Endothelial cell of umbilical vein (primary cell): ENCODE measurements around the gene NATD1. TPM values are rescaled to one million over a fixed set of nuclear protein-coding genes. Genes with fewer than 3 reads are reported as not detected.

Experiments
- BruUV-seq: library from RNA; stranded (reverse); fragments of 400-500 nt; replicated peaks from 2 replicates; lab custom pipeline; 2021; lab: Mats Ljungman, UMichigan
- CTCF ChIA-PET: fragments of 300-600, 350-600 bp; sonication (Branson Sonifier 250); formaldehyde crosslinking; loops from one replicate; lab custom pipeline; 2021; ENCODE audit warnings: antibody characterized with exemption, inconsistent platforms; lab: Charles Lee
- POLR2A ChIA-PET: fragments of 300-600, 350-600 bp; sonication (Branson Sonifier 250); formaldehyde crosslinking; loops from one replicate; lab custom pipeline; 2021; ENCODE audit warnings: antibody characterized with exemption, inconsistent platforms; lab: Charles Lee
- DNase-seq: peaks from one replicate; pipeline ENCODE4 v3.0.0-alpha.2; 2011; ENCODE audit warnings: low read depth, low spot score
- FAIRE-seq: peaks from 2 replicates; lab custom pipeline; 2011; peaks lifted over from hg19 to GRCh38; lab: Jason Lieb, UNC
- H2AFZ ChIP-seq: 2 replicates; pipeline ENCODE4 v1.6.0; 2012; ENCODE audit warnings: low read depth, low read length, control low read depth, inconsistent platforms
- H3K27ac ChIP-seq: 2 replicates; pipeline ENCODE4 v1.5.1; 2011; ENCODE audit warnings: low read depth, mild to moderate bottlenecking, control low read depth, low read length, moderate library complexity; ENCODE audit not compliant: insufficient read depth
- H3K27me3 ChIP-seq, 2 experiments: 2 replicates each; pipeline versions ENCODE4 v1.6.0 to v1.6.1; 2011; ENCODE audit warnings: low read length in 2 of 2, mixed read lengths in 1 of 2; ENCODE audit not compliant: control insufficient read depth in 2 of 2, insufficient read depth in 2 of 2
- H3K36me3 ChIP-seq, 2 experiments: 2 replicates in 1 of 2; 3 replicates in 1 of 2; pipeline ENCODE4 v1.5.1; 2011; ENCODE audit warnings: low read length in 2 of 2, mild to moderate bottlenecking in 1 of 2, moderate library complexity in 1 of 2; ENCODE audit not compliant: control insufficient read depth in 2 of 2, insufficient read depth in 2 of 2; ENCODE audit errors: extremely low read depth in 1 of 2
- H3K4me1 ChIP-seq: 3 replicates; pipeline ENCODE4 v1.5.1; 2011; ENCODE audit warnings: mild to moderate bottlenecking, low read length; ENCODE audit not compliant: control insufficient read depth, insufficient read depth; ENCODE audit errors: extremely low read depth
- H3K4me2 ChIP-seq: 2 replicates; pipeline ENCODE4 v1.6.1; 2011; ENCODE audit warnings: low read length, control low read depth, mixed read lengths; ENCODE audit not compliant: insufficient read depth
- H3K4me3 ChIP-seq, 3 experiments: fragments of 200-600 bp in 1 of 3; sonication (generic), shearing (Covaris generic) in 1 of 3; replicated peaks in 1 of 3; 2 replicates each; pipeline ENCODE4 v1.5.1; 2011 to 2016; ENCODE audit warnings: control low read depth in 3 of 3, low read length in 3 of 3, mild to moderate bottlenecking in 2 of 3, inconsistent platforms in 1 of 3, low read depth in 1 of 3, moderate library complexity in 1 of 3; ENCODE audit not compliant: insufficient read depth in 1 of 3
- H3K79me2 ChIP-seq: 2 replicates; pipeline ENCODE4 v1.6.0; 2012; ENCODE audit warnings: low read length, inconsistent platforms; ENCODE audit not compliant: control insufficient read depth, insufficient read depth
- H3K9ac ChIP-seq: replicated peaks from 2 replicates; pipeline ENCODE3; 2011; ENCODE audit warnings: low read length, control low read depth; ENCODE audit not compliant: insufficient read depth; ENCODE audit errors: extremely low read depth
- H3K9me1 ChIP-seq: replicated peaks from 3 replicates; pipeline ENCODE4 v1.6.0; 2011; ENCODE audit warnings: mild to moderate bottlenecking, low read length; ENCODE audit not compliant: control insufficient read depth, insufficient read depth; ENCODE audit errors: extremely low read depth
- H3K9me3 ChIP-seq: replicated peaks from 2 replicates; pipeline ENCODE4 v1.5.1; 2012; ENCODE audit warnings: low read length, inconsistent platforms; ENCODE audit not compliant: control insufficient read depth, insufficient read depth
- H4K20me1 ChIP-seq: replicated peaks from 2 replicates; pipeline ENCODE3; 2011; ENCODE audit warnings: mild to moderate bottlenecking, low read length; ENCODE audit not compliant: control insufficient read depth, insufficient read depth; ENCODE audit errors: extremely low read depth
- EZH2 ChIP-seq: IDR thresholded peaks from 2 replicates; pipeline ENCODE4 v1.6.1; 2012; ENCODE audit warnings: borderline replicate concordance, low read depth, mild to moderate bottlenecking, moderate library complexity, low read length, inconsistent platforms; ENCODE audit not compliant: severe bottlenecking
- FOS ChIP-seq: IDR thresholded peaks from 2 replicates; pipeline ENCODE4 v1.6.1; 2011; ENCODE audit warnings: mild to moderate bottlenecking, low read length, moderate library complexity, borderline replicate concordance; ENCODE audit not compliant: insufficient read depth
- GATA2 ChIP-seq: IDR thresholded peaks from 2 replicates; pipeline ENCODE4 v1.7.0; 2011; ENCODE audit warnings: low read depth, mild to moderate bottlenecking, moderate library complexity, mixed read lengths, low read length; ENCODE audit not compliant: insufficient read length, insufficient read depth
- JUN ChIP-seq: IDR thresholded peaks from 2 replicates; pipeline ENCODE4 v1.6.1; 2011; ENCODE audit warnings: borderline replicate concordance, low read depth; ENCODE audit not compliant: insufficient read length, insufficient read depth
- MYC ChIP-seq: IDR thresholded peaks from one replicate; pipeline ENCODE4 v1.6.1; 2011; ENCODE audit warnings: mild to moderate bottlenecking, low read depth, low read length
- POLR2A ChIP-seq: IDR thresholded peaks from 2 replicates; pipeline ENCODE4 v1.6.1; 2012; ENCODE audit warnings: low read depth, mild to moderate bottlenecking, control low read depth, low read length
- POLR2AphosphoS5 ChIP-seq: IDR thresholded peaks from 2 replicates; pipeline ENCODE4 v1.6.1; 2012; ENCODE audit warnings: low read depth, mild to moderate bottlenecking, control low read depth, low read length, moderate library complexity; ENCODE audit not compliant: insufficient read depth
- dilution Hi-C: fragments of 300-500 bp; cut with MboI; formaldehyde crosslinking; loops from one replicate; pipeline ENCODE4 v1.15.0; 2019; ENCODE audit warnings: low sequenced_read_pairs; ENCODE audit not compliant: extremely low pct_ligation_motif_present
- intact Hi-C: fragments of 100-400 bp; cut with micrococcal nuclease; formaldehyde crosslinking; loops from one replicate; pipeline ENCODE4 v1.10.0; 2022
- polyA plus RNA-seq, 4 experiments: library from polyadenylated mRNA; depleted of rRNA in 3 of 4; stranded (reverse) in 3 of 4; unstranded in 1 of 4; fragments of >200 nt; gene quantifications; 2 replicates each; pipeline versions ENCODE4 v1.2.1 to v1.2.3, GENCODE V29; 2011 to 2012; ENCODE audit warnings: missing spikeins in 1 of 4
- total RNA-seq: library from RNA; stranded (reverse); gene quantifications from 2 replicates; pipeline ENCODE4 v1.2.3, GENCODE V29; 2021
- TF ChIP-seq, protein P1 (sequence below), 2 donors: IDR thresholded peaks; 1 replicate in 1 of 2; 2 replicates in 1 of 2; pipeline ENCODE4 v1.5.1; 2011; ENCODE audit warnings: low read length in 2 of 2, mild to moderate bottlenecking in 2 of 2, moderate library complexity in 2 of 2, control low read depth in 1 of 2, inconsistent platforms in 1 of 2, low read depth in 1 of 2; ENCODE audit not compliant: insufficient read depth in 1 of 2; ENCODE audit errors: extremely low read depth in 1 of 2
- TF ChIP-seq, protein P2 (sequence below): IDR thresholded peaks from 2 replicates; pipeline ENCODE4 v1.6.1; 2011; ENCODE audit not compliant: insufficient read depth, insufficient read length

The NATD1 gene
- total and polyA plus RNA-seq, 2 donors (not counting 3 experiments of a cell fraction or from before 2014, with no cell fraction given): 7.0 to 7.2 TPM

DNA sequence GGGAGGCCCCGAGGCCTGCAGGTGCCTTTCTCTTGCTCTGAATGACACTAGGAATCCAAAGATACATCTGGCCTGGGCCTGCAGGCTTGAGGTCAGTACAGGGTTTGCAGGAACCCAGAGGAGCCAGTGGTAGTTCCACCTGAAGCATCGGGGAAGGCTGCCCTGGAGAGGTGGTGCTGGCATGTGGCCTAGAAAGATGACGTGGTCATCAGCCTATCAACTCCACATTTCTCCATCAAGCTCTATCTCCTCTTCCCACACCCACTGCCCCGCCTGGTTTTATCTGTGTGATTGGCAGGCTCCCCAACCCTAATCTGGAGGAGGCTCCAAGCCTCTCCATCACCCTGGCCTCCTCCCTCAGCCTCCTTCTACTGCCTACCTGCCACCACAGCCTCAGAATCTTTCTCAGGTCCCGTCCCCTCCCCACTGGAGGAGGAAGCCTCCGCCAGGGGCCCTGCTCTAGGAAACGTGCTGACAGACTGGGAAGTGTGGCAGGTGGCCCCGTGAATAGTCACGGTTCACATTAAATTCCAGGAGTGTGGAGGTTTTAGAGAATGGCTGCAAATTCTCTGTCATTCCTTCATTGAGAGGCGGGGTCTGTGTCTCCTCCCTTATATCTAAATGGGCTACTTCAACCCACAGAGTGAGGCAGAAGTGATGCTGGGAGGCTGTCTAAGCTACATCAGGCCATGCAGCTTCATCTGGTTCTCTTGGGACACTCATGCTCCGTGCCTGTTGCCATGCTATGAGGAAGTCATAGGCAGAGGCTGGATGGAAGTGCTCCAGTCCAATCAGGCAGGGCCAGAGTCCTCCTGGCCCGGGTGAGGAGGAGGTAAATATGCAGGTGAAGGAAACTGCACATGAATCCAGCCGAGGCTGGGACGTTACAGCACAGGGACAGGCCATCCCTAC, 19.9 kb upstream of the NATD1 start:
- Histone ChIP-seq H3K9me1 (no peaks in the 10 kb centered on the region), H3K36me3 (no peaks in the 10 kb centered on the region), H3K9me3 (no peaks in the 10 kb centered on the region), H3K27me3 (no peaks in the 10 kb centered on the region), H2AFZ (no peak overlapping the region), H3K4me1 (peaks cover 11% of the 10 kb centered on the region), H3K4me3 (no peak overlapping the region), H3K4me2 (no peak overlapping the region), H3K79me2 (no peaks in the 10 kb centered on the region), H3K9ac (no peak overlapping the region), H3K27ac (no peak overlapping the region), H4K20me1 (no peaks in the 10 kb centered on the region)
- no peak for TF ChIP-seq EZH2
- TF ChIP-seq, protein P1, sequence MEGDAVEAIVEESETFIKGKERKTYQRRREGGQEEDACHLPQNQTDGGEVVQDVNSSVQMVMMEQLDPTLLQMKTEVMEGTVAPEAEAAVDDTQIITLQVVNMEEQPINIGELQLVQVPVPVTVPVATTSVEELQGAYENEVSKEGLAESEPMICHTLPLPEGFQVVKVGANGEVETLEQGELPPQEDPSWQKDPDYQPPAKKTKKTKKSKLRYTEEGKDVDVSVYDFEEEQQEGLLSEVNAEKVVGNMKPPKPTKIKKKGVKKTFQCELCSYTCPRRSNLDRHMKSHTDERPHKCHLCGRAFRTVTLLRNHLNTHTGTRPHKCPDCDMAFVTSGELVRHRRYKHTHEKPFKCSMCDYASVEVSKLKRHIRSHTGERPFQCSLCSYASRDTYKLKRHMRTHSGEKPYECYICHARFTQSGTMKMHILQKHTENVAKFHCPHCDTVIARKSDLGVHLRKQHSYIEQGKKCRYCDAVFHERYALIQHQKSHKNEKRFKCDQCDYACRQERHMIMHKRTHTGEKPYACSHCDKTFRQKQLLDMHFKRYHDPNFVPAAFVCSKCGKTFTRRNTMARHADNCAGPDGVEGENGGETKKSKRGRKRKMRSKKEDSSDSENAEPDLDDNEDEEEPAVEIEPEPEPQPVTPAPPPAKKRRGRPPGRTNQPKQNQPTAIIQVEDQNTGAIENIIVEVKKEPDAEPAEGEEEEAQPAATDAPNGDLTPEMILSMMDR (IDR thresholded peaks at IDR 0.05; ENCODE audit: extremely low read depth in 1 of 2, insufficient read depth in 1 of 2, low read depth in 1 of 2, low read length in 2 of 2): no peak
- no peak for TF ChIP-seq FOS
- no peak for TF ChIP-seq POLR2AphosphoS5
- no peak for TF ChIP-seq MYC
- no peak for TF ChIP-seq GATA2
- no peak for TF ChIP-seq JUN
- no peak for TF ChIP-seq POLR2A
- TF ChIP-seq, protein P2, sequence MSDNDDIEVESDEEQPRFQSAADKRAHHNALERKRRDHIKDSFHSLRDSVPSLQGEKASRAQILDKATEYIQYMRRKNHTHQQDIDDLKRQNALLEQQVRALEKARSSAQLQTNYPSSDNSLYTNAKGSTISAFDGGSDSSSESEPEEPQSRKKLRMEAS: no peak
- BruUV-seq: no TSS peak
- intact Hi-C loops: no loop called here
- DNase-seq: no peak
- no peak for FAIRE-seq
- dilution Hi-C loops: no loop called here
- ChIA-PET POLR2A (no interaction called here), CTCF (interaction anchor here (1.8 to 1.9 kb wide), 2 partner anchors 9 to 144 kb away, joined by 5 to 6 read pairs; no protein-coding TSS in a partner anchor)
